CMK (cell line): Measurements from ENCODE around the gene ZBTB21.

Experiments used
- DNase-seq: peaks from one replicate; pipeline ENCODE4 v3.0.0-alpha.2; 2010; ENCODE audit warnings: low read depth

Gene ZBTB21

DNA sequence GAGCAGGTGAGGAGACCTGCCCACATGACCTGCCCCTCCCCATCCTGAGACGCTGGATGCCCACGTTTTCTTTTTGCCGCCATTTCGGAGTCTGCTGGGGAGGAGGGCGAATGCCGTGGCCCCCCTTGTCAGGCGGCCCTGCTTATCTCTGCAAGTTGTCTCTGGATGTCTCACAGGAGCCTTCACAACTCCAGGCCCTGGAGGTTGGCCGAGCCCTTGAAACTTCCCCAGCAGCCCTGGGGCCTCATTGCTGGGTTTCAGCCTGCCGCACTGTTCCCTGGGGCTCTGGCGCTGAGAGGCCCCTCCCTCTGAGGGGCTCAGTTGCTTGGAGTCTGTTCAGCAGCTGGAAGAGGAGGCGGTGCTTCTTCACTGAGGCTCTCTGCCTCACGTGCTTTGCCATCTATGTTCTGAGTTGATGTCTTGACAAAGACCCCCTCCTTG, 29.8 kb upstream of the ZBTB21 start:
- DNase-seq = no peak

DNA sequence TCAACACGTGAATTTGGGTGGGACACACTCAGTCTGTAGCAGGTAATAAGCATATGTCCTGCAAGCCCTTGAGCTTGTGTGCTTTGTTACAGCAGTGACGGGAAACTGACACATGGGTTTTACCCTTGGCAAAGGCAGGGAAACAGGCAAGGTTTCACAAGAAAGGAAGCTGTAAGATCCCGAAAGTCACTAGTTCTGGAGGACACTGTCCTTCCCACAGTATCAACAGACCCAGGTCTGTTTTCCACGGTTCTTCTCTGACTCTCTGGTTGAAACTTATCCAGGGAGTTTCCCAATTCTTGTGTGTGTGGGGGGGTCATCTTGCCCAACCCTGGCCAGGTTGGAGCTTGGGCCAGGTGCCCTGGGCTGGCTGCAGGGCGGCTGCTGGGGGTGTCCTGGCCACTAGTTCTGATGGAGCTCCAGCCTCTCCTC, 29.3 kb upstream of the ZBTB21 start:
- DNase-seq = no peak

DNA sequence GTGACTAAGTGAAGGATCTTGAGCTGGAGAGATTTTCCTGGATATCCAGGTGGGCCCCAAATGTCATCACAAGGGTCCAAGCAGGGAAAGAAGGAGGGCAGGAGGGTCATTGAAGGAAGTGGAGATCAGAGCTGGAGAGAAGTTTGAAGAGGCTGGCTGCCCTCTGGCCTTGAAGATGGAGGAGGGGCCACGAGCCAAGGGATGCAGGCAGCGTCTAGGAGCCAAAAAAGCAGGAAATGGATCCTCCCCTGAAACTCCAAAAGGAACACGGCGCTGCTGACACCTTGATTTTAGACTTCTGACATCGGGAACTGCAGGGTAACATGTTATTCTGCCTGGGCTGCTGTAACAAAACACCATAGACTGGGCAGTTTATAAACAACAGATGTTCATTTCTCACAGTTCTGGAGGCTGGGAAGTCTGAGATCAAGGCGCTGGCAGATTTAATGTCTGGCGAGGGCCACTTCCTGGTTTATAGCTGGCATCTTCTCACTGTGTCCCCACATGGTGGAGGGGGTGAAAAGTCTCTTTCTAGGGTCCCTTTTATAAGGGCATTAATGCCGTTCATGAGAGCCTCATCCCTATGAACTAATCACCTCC, 28.8 kb upstream of the ZBTB21 start:
- no peak for DNase-seq

DNA sequence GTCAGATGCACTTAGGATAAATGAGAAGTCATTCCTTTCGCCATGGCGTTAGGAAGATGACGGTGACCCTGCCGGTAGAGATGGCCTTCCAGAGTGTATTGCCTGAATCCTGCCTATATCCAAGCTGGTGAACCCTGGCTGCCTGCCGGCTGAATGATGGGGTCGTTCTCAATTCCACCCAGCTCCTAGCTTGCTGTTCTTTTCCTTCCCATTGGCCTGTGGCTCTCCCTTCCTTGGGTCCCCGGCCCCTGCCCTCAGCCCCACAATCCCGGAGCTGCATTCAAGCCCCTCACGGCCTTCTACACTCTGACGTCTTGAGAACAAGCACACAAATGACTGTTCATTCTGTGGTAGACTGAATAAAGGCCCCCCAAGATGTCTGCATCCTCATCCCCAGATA, 28.2 kb upstream of the ZBTB21 start:
- DNase-seq = no peak

DNA sequence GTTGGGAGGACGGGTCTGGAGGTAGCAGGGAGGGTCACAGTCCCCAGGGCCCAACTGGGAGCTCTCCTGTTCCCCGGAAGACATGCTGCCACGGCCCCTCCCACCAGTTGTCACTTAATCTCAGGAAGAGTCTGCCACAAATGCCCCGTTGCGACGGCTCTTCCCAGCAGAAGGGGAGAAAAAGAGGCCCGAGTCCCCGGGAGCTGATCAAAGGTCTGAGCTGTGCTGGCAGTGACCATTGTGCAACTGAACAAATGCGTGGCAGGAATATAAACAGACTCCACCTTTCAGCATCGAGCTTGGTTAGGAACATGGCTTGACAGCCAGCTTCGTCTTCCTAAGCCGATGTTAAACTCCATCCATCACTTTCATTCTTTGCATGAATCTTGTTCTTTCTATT, 27.8 kb upstream of the ZBTB21 start:
- DNase-seq = no peak

DNA sequence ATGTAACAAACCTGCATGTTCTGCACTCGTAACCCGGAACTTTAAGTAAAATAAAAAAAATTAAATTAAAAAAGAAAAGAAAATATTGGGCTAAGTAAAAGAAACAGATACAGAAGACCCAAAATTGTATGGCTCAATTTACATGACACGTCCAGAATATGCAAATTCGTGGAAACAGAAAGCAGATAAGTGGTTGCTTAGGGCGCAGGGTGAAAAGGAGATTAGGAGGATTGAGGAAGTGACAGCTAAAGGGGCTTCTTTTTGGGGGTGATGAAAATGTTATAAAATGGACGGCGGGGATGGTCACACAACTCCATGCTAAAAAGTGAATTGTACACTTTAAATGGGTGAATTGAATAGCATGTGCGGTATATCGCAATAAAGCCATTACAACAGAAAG, 27.4 kb upstream of the ZBTB21 start:
- DNase-seq = no peak

DNA sequence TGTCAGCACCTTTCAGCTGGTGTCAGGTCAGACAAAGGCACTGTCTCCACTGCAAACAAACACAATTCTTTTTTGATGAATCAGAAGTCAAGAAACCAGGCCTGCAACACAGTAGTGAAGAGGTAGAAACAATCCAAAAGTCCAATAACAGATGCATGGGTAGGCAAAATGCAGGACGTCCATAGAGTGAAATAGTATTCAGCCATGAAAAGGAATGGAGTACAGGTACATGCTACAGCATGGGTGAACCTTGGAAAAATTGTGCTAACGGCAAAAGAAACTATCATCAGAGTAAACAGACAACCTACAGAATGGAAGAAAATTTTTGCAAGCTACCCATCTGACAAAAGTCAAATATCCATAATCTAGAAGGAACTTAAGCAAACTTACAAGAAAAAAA, 26.2 kb upstream of the ZBTB21 start:
- no peak for DNase-seq

DNA sequence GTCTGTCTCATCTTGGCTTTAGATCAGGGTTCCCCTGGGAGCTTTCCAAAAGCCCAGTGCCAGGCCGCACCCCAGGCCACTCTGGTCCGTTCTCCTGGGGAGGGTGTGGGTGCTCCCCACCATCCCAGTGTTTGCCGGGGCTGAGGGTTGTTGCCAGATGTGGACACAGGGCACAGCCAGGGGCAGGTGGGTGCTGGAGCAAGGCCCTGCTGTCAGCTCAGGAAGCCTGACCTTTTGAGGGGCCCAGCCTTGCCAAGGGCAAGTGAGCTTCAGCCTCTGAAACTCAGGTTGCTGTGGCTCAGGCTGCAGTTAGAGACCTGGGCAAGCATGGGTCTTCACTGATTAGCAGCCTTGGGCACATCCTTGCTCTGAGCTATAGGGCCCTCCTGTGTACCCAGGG, 22.8 kb upstream of the ZBTB21 start:
- DNase-seq = no peak

DNA sequence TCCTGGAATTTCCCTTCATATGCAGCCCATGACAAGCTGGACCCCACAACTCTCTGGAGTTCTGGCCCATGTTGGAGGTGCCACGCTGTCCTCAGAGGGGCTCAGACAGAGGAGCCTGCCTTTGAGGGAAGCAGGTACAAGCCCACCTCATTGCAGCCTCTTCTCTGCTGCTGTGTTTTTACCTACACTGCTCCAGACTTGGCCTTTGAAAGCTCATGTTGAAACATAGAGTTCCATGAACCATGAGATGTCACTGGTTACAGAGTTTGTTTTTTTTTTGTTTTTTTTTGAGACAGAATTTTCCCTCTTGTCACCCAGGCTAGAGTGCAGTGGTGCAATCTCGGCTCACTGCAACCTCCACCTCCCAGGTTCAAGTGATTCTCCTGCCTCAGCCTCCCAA, 22.1 kb upstream of the ZBTB21 start:
- no peak for DNase-seq

DNA sequence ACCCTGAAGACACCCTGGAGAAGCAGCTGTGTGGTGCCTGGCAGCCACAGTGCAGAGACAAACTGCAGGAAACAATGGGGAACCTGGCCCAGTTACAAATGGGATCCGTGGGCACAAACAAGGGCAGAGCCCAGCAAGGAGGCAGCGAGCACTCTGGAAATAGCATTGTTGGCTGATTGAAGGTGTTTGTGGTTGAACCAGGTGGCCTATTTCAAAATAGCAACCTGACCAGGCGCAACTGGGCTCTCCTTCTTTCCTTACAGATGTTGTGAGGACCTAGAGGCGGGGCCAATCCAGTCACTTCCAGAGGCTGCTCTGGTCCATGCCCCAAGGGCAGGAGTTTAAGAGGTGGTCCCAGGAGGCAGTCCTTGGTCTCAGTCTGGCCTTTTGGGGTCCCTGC, 21.7 kb upstream of the ZBTB21 start:
- DNase-seq = no peak

DNA sequence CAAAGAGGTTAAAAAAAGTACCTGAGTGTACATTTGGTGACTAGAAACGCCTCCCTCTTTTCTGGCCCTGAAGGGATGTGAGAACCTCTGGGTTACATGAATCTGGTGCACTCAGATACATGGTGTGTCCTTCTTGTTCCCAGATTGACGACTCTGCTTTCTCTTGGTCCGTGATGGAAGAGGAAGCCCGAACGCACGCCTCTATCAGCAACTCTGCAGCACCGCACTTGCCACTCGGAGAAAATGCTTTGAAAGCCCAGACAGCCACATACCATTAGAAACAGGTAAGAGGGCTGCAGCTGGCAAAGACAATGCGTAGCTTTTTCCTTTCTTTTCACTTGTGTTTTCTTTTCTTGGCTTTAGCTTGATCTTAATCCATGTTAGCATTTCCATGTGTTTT, 21.1 kb upstream of the ZBTB21 start:
- no peak for DNase-seq

DNA sequence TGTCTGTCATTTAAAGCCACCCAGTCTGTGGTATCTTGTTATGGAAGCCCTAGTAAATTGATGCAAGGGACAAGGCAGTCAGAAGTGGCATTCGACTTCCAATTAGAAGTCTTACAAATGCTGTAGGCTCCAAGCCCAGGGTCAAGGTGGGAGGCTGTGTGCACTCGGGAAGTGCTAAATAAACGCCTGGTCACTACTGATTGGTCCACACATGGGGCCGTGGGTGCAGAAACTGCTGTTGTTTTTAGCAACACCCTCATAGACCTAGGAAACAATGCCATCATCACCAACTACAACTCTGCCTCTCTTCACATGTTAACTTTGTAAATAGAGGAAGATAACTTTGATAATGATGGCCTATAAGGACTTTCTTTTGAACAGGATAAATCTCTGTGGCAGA, 20.2 kb upstream of the ZBTB21 start:
- DNase-seq = no peak

DNA sequence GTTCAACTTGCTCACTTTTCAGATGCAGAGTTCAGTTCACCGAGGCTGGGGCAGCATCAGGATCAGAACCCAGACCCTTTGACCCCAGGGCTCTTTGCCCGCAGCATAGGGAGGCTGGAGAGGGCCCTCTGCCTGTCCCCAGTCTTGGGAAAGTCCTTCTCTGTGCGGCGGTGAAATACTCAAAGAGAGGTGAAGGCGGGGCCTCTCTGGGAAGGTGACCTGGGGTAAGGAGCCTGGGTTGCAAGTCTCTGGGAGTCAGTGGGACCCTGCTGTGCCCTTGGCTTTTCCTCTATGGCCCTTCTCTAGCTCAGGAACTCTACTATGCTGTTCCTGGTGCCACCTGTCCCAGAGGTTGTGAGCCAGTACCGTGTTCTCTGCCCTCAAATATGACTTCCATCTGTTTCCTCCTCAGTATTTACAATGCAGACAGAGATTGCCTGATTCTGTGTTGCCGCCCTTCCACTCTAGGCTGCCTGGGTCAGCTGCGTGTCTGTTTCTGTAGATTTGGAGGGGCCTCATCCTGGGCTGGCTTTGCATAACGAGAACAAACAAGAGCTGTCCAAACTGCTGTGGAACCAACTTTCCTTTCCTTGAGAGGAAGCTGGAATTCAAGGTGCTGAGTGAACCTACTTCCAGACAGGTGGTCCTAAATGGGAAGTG, 18.7 kb upstream of the ZBTB21 start:
- no peak for DNase-seq

DNA sequence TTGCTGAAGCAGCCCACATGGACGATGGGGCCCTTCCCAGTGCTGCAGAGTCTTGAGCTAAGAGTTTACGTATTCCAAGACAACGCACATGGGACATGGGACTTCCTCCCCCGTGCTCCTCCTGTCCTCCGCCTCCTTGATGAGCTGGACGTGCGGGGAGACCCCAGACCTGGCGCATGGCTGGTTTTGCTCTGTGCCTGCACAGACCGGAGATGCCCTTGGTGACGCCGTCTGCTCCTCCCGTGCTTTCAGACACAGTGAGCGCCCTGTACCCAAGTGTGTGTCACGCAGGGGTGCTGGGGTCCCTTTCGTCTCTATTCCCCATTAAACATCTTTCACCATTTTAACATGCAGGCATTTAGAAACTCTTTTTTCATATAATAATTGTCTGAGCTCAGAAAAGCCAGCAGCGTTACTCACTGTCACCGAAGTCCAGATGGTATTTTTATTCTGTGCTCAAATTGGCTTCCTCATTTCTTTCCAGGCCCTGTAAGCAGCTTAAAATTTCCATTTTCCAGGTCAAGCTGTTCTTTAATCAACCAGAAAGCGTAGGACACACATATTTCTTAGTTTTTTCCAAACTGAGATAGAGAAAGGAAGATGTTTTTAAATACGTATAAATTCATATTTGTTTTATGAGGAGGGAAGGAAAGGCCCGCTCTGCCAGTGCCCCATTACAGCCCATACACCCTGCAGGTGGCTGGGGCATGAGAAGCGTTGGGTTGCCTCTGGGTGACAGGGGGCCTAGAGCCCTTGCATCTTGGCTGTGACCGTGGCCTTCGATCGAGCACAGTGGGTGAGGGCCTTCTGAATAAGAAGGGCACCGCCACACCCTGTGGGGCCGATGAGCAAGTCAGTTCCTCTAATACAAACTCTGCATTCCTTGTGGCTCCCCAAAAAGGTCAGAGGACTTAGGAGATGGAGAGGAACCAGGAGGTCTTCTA, 17.9 kb upstream of the ZBTB21 start:
- DNase-seq = no peak

DNA sequence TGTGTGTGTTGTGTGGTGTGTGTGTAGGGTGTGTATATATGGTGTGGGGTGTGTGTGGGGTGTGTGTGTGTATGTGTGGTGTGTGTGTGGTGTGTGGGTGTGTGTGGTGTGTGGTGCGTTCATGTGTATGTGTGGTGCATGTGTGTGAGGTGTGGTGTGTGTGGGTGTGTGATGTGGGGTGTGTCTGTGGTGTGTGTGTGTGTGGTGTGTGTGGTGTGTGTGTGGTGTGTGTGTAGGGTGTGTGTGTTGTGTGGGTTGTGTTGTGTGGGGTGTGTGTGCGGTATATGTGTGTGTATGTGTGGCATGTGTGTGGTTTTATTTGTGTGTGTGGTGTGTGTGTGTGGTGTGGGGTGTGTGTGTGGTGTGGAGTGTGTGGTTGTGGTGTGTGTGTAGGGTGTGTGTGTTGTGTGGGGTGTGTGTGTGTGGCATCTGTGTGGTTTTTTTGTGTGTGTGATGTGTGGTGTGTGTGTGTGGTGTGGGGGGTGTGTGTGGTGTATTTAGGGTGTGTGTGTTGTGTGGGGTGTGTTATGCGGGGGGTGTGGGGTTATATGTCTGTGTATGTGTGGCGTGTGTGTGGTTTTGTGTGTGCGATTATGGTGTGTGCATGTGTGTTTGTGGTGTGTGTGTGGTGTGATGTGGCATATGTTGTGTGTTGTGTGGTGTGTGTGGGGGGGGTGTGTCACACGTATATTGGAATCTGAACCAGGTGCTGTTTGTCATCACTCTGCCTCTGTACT, 17.1 kb upstream of the ZBTB21 start:
- no peak for DNase-seq

DNA sequence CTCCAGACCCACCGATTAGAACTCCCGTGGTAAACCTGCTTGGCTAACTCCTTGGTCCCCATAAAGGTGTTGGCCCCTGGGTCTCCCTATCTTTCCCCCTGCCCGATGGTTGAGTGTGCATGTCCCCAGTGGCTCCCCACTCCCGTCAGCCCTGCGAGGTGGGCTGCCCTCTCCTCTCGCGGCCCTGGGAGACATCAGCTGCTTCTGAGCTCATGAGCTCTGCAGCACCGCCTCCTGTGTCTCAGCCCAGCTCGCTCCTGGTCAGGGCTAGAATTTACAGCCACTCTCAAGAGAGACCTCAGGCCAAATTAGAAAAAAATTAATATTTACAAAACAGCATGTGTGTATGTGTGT, 15.9 kb upstream of the ZBTB21 start:
- no peak for DNase-seq

DNA sequence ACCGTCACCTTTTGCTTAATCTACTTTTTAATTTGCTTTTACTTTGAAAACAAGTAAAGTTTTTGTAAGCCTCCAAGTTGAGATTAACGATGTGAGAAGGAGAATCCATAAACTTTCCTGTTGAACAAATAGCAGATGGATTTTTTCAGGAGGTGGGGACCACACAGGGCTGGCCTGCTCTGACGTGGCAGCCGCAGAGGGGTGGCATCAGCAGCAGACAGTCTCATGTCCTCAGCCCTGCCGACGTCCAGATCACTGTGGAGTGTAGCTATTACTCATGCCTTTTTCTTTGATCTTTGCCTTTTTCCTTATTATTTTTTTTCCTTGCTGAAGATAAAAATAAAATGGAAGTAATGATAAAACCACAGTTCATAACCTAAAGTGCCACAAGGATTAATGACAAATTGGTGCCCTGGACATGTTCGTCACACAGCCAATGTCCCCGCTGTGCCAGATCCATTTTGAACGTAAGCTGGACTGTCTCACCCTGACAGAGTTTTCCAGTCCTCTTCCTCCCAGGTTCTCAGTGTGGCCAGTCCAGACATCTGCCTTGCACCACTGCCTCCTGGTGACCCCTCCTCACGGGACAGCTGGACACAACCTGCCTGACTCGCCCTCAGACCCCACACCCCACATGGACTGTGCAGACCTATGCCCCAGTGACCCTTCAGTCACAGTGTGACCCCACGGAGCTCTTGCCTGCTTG, 15.4 kb upstream of the ZBTB21 start:
- no peak for DNase-seq

DNA sequence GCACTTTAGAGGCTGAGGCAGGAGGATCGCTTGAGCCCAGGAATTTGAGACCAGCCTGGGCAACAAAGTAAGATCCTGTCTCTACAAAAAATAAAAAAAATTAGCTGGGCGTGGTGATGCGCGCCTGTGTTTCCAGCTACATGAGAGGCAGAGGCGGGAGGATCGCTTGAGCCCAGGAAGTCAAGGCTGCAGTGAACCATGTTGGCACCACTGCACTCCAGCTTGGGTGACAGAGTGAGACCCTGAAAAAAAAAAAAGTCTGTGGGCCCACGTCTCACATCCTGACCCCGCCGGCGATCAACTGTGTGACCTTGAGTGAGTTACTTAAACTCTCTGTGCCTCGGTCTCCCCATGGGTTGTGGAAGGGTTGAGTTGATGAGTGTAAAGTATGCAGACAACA, 12.7 kb upstream of the ZBTB21 start:
- DNase-seq = no peak

DNA sequence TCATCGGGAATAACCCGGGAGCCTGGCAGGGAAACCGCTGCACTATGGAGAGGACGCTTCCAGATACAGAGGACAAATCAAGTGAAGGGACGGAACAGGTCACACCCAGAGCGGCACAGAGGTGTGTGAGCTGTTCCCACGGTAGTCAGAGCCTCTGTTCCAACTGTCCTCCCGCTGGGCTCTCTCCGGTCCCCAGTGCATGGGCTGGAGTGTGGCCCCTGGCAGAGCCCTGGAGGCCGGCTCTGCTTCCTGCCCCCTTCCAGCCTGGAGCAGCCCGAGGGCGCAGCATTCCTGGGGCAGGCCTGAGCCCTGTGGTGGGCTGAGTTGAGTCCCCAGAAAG, 11.9 kb upstream of the ZBTB21 start:
- no peak for DNase-seq

DNA sequence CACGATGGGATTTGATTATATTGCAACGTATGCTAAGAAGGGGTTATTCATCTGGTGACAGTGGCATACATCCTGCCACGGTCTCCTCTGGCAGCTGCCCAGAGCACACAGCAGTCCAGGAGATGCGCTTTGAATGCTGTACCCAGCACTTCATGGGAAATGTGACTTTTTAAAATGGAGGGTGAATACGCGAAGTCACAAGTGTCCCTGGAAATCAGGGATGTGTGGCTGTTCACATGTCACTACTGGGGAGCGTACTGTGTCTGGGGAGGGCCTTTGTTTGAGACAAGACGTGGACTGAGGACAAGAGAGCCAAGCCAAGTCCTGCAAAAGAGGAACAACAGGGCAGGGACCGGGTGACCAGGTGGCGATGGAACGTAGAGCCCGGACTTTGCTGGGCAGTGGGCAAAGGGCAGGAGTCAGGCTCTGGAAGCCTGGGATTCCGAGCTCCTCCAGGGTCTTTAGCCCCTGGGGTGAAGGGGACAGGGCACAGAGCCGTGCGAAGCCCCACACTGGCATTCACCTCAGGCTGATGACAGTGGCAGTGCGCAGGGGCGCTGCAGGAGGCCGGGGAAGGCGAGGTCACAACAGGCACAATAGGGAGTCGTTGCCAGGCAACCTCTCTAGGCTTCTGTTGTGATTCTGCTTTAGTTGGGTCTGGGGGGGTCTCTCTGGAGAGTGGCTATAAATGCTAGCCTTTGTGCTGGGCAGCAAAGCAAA, 11.4 kb upstream of the ZBTB21 start:
- no peak for DNase-seq

DNA sequence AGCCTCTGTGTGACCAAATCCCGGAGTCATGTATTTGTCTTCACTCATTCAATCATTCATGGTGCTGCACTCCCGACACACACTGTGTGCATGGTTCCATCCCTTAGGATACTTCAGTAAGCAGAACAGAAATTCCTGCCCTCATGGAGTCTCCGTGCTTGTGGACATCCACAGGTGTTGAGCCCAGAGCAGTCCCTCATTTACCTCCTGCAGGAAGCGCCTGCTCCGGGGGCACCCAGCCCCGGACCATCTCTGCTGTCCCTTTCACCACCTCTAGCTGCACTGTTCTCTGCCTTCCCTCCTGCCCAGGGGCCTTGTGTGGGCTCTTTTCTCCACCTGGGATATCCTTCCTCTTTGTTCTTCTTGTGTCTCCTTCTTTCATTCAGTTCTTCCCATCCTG, 9.5 kb upstream of the ZBTB21 start:
- no peak for DNase-seq
